Cardiac muscle cell (in vitro differentiated cells and primary cell): ENCODE measurements around the gene ADO. TPM values are rescaled to one million over a fixed set of nuclear protein-coding genes. Genes with fewer than 3 reads are reported as not detected.

Experiments used
- DNase-seq, 2 donors: peaks; one replicate each; pipeline versions ENCODE4 v3.0.0 to v3.0.0-alpha.2; 2010 to 2017; ENCODE audit warnings: low read depth in 1 of 2, low spot score in 1 of 2
- H3K27ac ChIP-seq: fragments of 200-600 bp; sonication (generic); 2 replicates; pipeline ENCODE4 v1.5.1; 2016
- H3K27me3 ChIP-seq: fragments of 200-600 bp; sonication (generic); 2 replicates; pipeline ENCODE4 v1.6.0; 2016; ENCODE audit warnings: control low read depth
- H3K36me3 ChIP-seq: fragments of 200-600 bp; sonication (generic); 2 replicates; pipeline ENCODE4 v1.5.1; 2016; ENCODE audit warnings: control low read depth
- H3K4me1 ChIP-seq: fragments of 200-600 bp; sonication (generic); 2 replicates; pipeline ENCODE4 v1.8.1; 2017; ENCODE audit warnings: low read depth, mild to moderate bottlenecking, mixed run types
- H3K4me3 ChIP-seq: fragments of 200-600 bp; sonication (generic); 2 replicates; pipeline ENCODE4 v1.5.1; 2016; ENCODE audit warnings: mild to moderate bottlenecking
- H3K9me3 ChIP-seq: fragments of 200-600 bp; sonication (generic); 2 replicates; pipeline ENCODE4 v1.5.1; 2017; ENCODE audit warnings: low read depth, mild to moderate bottlenecking, control low read depth
- polyA plus RNA-seq: library from polyadenylated mRNA; unstranded; fragments of >200 nt; fragmentation: Nextera tagmentation; extraction: Ambion mirVana; gene quantifications from 2 replicates; pipeline ENCODE4 v1.2.1, GENCODE V29; 2016
- total RNA-seq: library from RNA; depleted of rRNA; stranded (reverse); fragments of >200 nt; gene quantifications from 2 replicates; pipeline ENCODE4 v1.2.3, GENCODE V29; 2016
- TF ChIP-seq, protein P1 (sequence below): IDR thresholded peaks from 2 replicates; pipeline ENCODE4 v1.5.1; 2012; ENCODE audit warnings: low read depth, mild to moderate bottlenecking, low read length

The ADO gene
- total and polyA plus RNA-seq, 2 experiments from 2014 or later = 6.8 to 29.4 TPM

DNA sequence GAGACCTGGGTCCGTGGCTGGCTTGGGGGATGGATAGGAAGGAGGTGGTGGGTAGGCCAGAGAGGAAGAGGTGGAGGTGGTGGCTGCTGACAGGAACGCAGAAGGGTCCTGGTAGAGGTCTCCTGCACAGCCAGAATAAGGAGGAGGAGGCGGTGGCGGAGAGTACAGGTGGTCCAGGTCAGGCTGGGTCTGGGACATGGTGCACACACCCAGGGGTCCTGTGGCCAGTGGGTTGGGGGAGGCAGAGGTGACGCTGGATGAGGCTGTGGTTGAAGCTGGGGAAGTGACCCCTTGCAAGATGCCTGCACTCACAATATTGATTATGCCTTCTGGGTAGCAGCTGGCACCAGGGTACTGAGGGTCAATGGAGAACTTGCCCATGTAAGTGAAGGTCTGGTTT, 9.5 kb downstream of the ADO start:
- Histone ChIP-seq H3K4me3 (no peak overlapping the region), H3K27me3 (peaks cover 69% of the 10 kb centered on the region), H3K36me3 (no peaks in the 10 kb centered on the region), H3K9me3 (no peaks in the 10 kb centered on the region), H3K27ac (no peak overlapping the region), H3K4me1 (peaks cover 5% of the 10 kb centered on the region)
- no peak for DNase-seq
- TF ChIP-seq, protein P1, sequence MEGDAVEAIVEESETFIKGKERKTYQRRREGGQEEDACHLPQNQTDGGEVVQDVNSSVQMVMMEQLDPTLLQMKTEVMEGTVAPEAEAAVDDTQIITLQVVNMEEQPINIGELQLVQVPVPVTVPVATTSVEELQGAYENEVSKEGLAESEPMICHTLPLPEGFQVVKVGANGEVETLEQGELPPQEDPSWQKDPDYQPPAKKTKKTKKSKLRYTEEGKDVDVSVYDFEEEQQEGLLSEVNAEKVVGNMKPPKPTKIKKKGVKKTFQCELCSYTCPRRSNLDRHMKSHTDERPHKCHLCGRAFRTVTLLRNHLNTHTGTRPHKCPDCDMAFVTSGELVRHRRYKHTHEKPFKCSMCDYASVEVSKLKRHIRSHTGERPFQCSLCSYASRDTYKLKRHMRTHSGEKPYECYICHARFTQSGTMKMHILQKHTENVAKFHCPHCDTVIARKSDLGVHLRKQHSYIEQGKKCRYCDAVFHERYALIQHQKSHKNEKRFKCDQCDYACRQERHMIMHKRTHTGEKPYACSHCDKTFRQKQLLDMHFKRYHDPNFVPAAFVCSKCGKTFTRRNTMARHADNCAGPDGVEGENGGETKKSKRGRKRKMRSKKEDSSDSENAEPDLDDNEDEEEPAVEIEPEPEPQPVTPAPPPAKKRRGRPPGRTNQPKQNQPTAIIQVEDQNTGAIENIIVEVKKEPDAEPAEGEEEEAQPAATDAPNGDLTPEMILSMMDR = no peak

DNA sequence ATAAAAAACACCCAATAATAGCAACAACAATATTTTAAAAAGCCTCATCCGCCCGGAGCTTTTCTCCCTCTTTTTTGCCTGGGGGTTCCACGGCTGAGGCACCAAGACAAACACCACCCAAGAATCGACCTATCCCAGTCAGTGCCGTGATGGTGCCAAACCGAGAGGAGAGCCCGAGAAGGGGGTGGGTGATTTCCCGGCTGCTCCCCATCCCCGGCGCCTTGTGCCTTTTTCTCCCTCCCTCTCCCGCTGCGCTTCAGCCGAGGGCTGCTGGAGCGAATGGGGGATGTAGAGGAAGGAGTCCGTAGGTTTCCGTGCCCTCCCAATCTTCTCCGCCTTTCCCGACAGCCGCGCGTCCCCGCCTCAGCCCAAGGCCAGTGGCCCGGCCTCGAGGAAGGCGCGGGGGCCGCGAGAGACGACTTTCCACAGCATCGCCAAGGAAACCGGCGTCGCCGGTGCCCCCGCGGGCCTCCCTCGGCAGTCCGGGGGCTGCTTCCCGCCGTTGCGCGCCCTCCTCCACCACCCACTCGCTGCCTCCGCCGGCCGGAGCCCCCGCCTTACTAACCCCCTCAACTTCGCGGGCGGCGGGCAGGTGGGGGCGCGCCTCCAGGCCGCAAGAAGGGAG, 10.3 kb downstream of the ADO start:
- peaks cover 5% of the 10 kb centered on the region for H3K4me1 ChIP-seq
- H3K27ac ChIP-seq = no peak overlapping the region
- peaks cover 78% of the 10 kb centered on the region for H3K27me3 ChIP-seq
- peak in 1 of 2 donors; percentile 41 for DNase-seq
- peak overlapping the region; percentile 58 for H3K4me3 ChIP-seq
- H3K36me3 ChIP-seq = no peaks in the 10 kb centered on the region
- H3K9me3 ChIP-seq = no peaks in the 10 kb centered on the region
- TF ChIP-seq, protein P1 = no peak

DNA sequence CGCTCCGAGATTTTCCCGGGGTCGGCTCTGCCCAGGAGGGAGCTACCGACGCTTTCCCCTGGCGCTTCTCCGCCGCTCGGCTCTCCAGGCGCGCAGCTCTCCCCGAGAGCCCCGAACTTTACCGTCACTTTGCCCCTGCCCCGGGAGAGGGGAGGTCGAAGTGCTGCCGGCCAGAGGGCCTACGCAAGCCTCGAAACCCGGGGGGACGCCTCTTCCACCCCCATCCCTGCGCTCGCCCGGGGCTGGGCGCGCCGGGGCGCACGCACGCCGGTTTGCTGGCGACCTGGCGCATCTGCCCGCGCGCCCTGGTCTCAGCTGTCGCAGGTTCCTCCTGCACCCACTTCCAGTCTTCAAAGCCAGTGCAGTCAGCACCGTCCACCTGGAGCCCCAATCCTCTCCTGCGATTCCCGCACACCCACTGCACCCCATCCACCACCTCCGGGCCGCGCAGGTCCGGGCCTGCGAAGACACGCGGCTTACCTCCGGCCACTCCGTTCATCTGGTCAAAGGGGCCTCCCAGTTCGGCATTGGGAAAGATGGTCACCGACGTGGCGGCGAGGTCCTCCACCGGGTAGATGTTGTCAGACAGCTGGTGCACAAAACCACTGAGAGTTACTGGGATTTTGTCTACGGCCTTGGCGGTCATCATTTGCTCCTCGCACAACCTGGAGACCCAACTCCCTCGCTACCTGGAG, 11.0 kb downstream of the ADO start:
- H3K27me3 ChIP-seq = peaks cover 84% of the 10 kb centered on the region
- TF ChIP-seq, protein P1 = no peak
- DNase-seq = peak; percentile 12 to 36
- H3K36me3 ChIP-seq = no peaks in the 10 kb centered on the region
- no peaks in the 10 kb centered on the region for H3K9me3 ChIP-seq
- peaks cover 5% of the 10 kb centered on the region for H3K4me1 ChIP-seq
- H3K27ac ChIP-seq = no peak overlapping the region
- peak overlapping the region; percentile 58 for H3K4me3 ChIP-seq

DNA sequence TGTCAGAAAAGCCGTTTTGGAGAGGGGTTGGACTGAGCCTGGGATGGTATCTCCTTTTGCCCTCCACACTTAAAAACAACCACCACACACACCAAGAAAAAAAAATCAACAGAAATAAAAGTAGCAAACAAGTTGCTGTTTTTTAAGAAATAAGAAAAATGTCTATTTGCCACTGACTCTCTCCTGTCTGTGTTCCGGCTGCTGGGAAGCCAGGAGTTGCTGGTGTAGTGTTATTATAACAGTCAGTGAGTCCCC, 11.5 kb downstream of the ADO start:
- H3K9me3 ChIP-seq = no peaks in the 10 kb centered on the region
- peaks cover 86% of the 10 kb centered on the region for H3K27me3 ChIP-seq
- H3K4me1 ChIP-seq = peaks cover 5% of the 10 kb centered on the region
- H3K27ac ChIP-seq = no peak overlapping the region
- H3K36me3 ChIP-seq = no peaks in the 10 kb centered on the region
- H3K4me3 ChIP-seq = peak overlapping the region; percentile 58
- TF ChIP-seq, protein P1 = no peak
- no peak for DNase-seq

DNA sequence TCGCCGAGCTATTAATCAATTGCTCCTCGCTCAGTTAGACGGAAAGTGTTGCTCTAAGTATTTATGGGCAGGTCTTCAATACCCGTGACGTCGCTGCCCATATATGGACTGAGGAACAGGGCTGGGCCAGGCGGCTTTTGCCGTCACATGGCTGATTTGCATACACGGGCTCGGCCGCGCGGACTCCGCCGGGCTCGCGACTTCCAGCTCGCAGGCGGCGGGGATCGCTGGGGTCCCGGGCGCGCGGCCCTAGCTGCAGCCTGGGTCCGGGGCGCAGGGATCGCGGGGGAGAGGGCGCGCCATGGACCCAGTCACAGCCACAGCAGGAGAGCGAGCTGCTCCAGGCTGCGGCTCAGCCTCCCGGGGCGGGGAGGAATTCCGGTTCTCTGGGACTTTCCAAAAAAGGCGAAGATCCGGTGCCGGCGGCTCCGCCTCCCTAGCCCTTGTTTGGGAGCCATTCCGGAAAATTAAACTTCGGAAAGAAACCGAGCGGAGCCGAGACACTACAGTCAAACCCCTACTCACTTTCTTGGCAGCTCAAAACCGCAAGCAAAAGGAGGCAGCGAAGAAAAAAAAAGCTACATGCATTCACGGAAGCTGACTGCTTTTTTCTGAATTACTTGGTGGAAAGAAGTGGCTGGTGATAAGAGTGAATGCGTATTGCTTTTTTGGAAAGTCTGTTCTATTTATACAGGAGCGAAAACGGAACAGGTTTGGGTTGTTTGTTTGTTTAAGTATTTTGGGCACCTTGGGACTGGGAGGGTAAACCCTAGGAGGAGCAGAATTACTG, 12.0 kb downstream of the ADO start, which contains the start of gene EGR2:
TSS of gene EGR2 (minus strand) at position 36 of the 790 bp plus-strand sequence. CDS start 337 bp downstream, outside the sequence.
- H3K27ac ChIP-seq = peak within 1 kb of the TSS; percentile 89
- peak; percentile 94 to 97 for DNase-seq
- TF ChIP-seq, protein P1 = no peak

More for the DNA sequence above, 12.0 kb downstream of the ADO start, which contains the start of gene EGR2:
- H3K9me3 ChIP-seq = no peaks in the 10 kb centered on the region
- peaks cover 89% of the 10 kb centered on the region for H3K27me3 ChIP-seq
- H3K36me3 ChIP-seq = no peaks in the 10 kb centered on the region
- peak within 1 kb of the TSS; percentile 58 for H3K4me3 ChIP-seq
- H3K4me1 ChIP-seq = peaks cover 5% of the 10 kb centered on the region
